H1 (cell line): Measurements from ENCODE around the gene OR6C65. TPM values are rescaled to one million over a fixed set of nuclear protein-coding genes. Genes with fewer than 3 reads are reported as not detected.

Source experiments
- CTCF ChIA-PET: fragments of 300-600 bp; sonication (Branson Sonifier 250); formaldehyde crosslinking; loops from one replicate; lab custom pipeline; 2021; ENCODE audit not compliant: partially characterized antibody; lab: Charles Lee
- POLR2A ChIA-PET: fragments of 300-600 bp; sonication (Branson Sonifier 250); formaldehyde crosslinking; loops from one replicate; lab custom pipeline; 2021; ENCODE audit warnings: inconsistent platforms; ENCODE audit not compliant: partially characterized antibody; lab: Charles Lee
- DNase-seq, 2 experiments: peaks; one replicate each; pipeline versions ENCODE4 v3.0.0 to v3.0.0-alpha.2; 2010 to 2022; ENCODE audit warnings: low spot score in 2 of 2, low read depth in 1 of 2, mixed read lengths in 1 of 2
- FAIRE-seq: peaks from 2 replicates; lab custom pipeline; 2011; peaks lifted over from hg19 to GRCh38; lab: Jason Lieb, UNC
- H2AFZ ChIP-seq: 2 replicates; pipeline ENCODE4 v1.8.1; 2012; ENCODE audit warnings: low read length, inconsistent platforms
- H2AK5ac ChIP-seq: 2 replicates; pipeline ENCODE4 v1.6.1; 2013; ENCODE audit warnings: low read depth, low read length
- H2BK120ac ChIP-seq: replicated peaks from 2 replicates; pipeline ENCODE3; 2013; ENCODE audit warnings: low read depth, low read length, inconsistent platforms
- H2BK12ac ChIP-seq: 2 replicates; pipeline ENCODE4 v1.6.1; 2013; ENCODE audit warnings: low read depth, low read length
- H2BK15ac ChIP-seq: 2 replicates; pipeline ENCODE4 v1.6.1; 2013; ENCODE audit warnings: low read length
- H2BK20ac ChIP-seq: 2 replicates; pipeline ENCODE4 v1.6.1; 2013; ENCODE audit warnings: low read length
- H2BK5ac ChIP-seq: 2 replicates; pipeline ENCODE4 v1.6.1; 2013; ENCODE audit warnings: low read depth, low read length
- H3K14ac ChIP-seq: 2 replicates; pipeline ENCODE4 v1.6.1; 2013; ENCODE audit warnings: inconsistent platforms; ENCODE audit not compliant: insufficient read length
- H3K18ac ChIP-seq: 2 replicates; pipeline ENCODE4 v1.6.1; 2013; ENCODE audit warnings: low read length; ENCODE audit errors: extremely low read depth
- H3K23ac ChIP-seq: 2 replicates; pipeline ENCODE4 v1.6.1; 2013; ENCODE audit warnings: inconsistent platforms; ENCODE audit not compliant: insufficient read length
- H3K23me2 ChIP-seq: 2 replicates; pipeline ENCODE4 v1.6.1; 2013; ENCODE audit warnings: low read depth, low read length
- H3K27ac ChIP-seq: 2 replicates; pipeline ENCODE4 v1.6.1; 2011; ENCODE audit warnings: low read depth, low read length, inconsistent platforms
- H3K27me3 ChIP-seq, 4 experiments: replicated peaks in 1 of 4; 1 replicate in 1 of 4; 2 replicates in 3 of 4; pipeline versions ENCODE4 v1.6.1 to v1.8.1; 2011 to 2013; ENCODE audit warnings: low read length in 3 of 4, mild to moderate bottlenecking in 3 of 4, inconsistent platforms in 2 of 4, mixed read lengths in 2 of 4, moderate library complexity in 1 of 4; ENCODE audit not compliant: control insufficient read depth in 3 of 4, insufficient read depth in 3 of 4; ENCODE audit errors: extremely low read depth in 1 of 4
- H3K36me3 ChIP-seq, 4 experiments: 2 replicates each; pipeline versions ENCODE4 v1.6.1 to v1.8.1; 2011 to 2013; ENCODE audit warnings: mild to moderate bottlenecking in 4 of 4, low read length in 3 of 4, moderate library complexity in 2 of 4, control low read depth in 1 of 4, inconsistent platforms in 1 of 4; ENCODE audit not compliant: insufficient read depth in 4 of 4, control insufficient read depth in 2 of 4
- H3K4ac ChIP-seq: replicated peaks from 2 replicates; pipeline ENCODE3; 2013; ENCODE audit warnings: low read length, low read depth, mixed read lengths, inconsistent platforms; ENCODE audit not compliant: insufficient read length
- H3K4me1 ChIP-seq, 4 experiments: replicated peaks in 1 of 4; 1 replicate in 1 of 4; 2 replicates in 3 of 4; pipeline versions ENCODE4 v1.6.1 to v1.8.1; 2011 to 2013; ENCODE audit warnings: low read length in 3 of 4, inconsistent platforms in 2 of 4, mixed read lengths in 1 of 4; ENCODE audit not compliant: insufficient read depth in 4 of 4, control insufficient read depth in 3 of 4
- H3K4me2 ChIP-seq, 2 experiments: 2 replicates each; pipeline versions ENCODE4 v1.6.1 to v1.8.1; 2011 to 2013; ENCODE audit warnings: low read depth in 2 of 2, low read length in 2 of 2, control low read depth in 1 of 2, inconsistent platforms in 1 of 2, mild to moderate bottlenecking in 1 of 2; ENCODE audit not compliant: insufficient read depth in 1 of 2
- H3K4me3 ChIP-seq, 4 experiments: fragments of 200-600, 300-600 bp in 1 of 4; sonication (generic), shearing (Covaris generic), sonication (Bioruptor Twin) in 1 of 4; 2 replicates each; pipeline versions ENCODE4 v1.5.1 to v1.8.1; 2011 to 2016; ENCODE audit warnings: low read length in 4 of 4, low read depth in 3 of 4, control low read depth in 2 of 4, inconsistent platforms in 2 of 4, mild to moderate bottlenecking in 2 of 4, mixed read lengths in 1 of 4, moderate library complexity in 1 of 4; ENCODE audit not compliant: insufficient read depth in 2 of 4; ENCODE audit errors: extremely low read depth in 1 of 4
- H3K56ac ChIP-seq: replicated peaks from 2 replicates; pipeline ENCODE3; 2013; ENCODE audit warnings: low read depth, mild to moderate bottlenecking, mixed read lengths, low read length, inconsistent platforms; ENCODE audit not compliant: insufficient read length
- H3K79me1 ChIP-seq: 2 replicates; pipeline ENCODE4 v1.6.1; 2013; ENCODE audit warnings: low read depth, low read length, control low read depth
- H3K79me2 ChIP-seq, 2 experiments: 2 replicates each; pipeline versions ENCODE4 v1.6.1 to v1.8.1; 2012 to 2013; ENCODE audit warnings: low read length in 2 of 2, mild to moderate bottlenecking in 2 of 2, inconsistent platforms in 1 of 2; ENCODE audit not compliant: insufficient read depth in 2 of 2, control insufficient read depth in 1 of 2
- H3K9ac ChIP-seq, 4 experiments: replicated peaks in 1 of 4; 1 replicate in 1 of 4; 2 replicates in 3 of 4; pipeline versions ENCODE4 v1.6.1 to v1.8.1; 2011 to 2013; ENCODE audit warnings: low read depth in 3 of 4, low read length in 3 of 4, control low read depth in 2 of 4, mild to moderate bottlenecking in 2 of 4, moderate library complexity in 2 of 4, inconsistent platforms in 1 of 4; ENCODE audit errors: extremely low read depth in 1 of 4
- H3K9me3 ChIP-seq, 2 experiments: 2 replicates each; pipeline versions ENCODE4 v1.6.1 to v1.8.1; 2012 to 2013; ENCODE audit warnings: mild to moderate bottlenecking in 2 of 2, moderate library complexity in 2 of 2, control low read depth in 1 of 2, inconsistent platforms in 1 of 2, low read depth in 1 of 2, low read length in 1 of 2, mixed read lengths in 1 of 2; ENCODE audit not compliant: insufficient read depth in 2 of 2
- H4K20me1 ChIP-seq, 2 experiments: replicated peaks in 1 of 2; 2 replicates each; pipeline versions ENCODE3 to v1.8.1; 2011 to 2013; ENCODE audit warnings: inconsistent platforms in 2 of 2, low read length in 2 of 2, mild to moderate bottlenecking in 1 of 2; ENCODE audit not compliant: insufficient read depth in 2 of 2, control insufficient read depth in 1 of 2
- H4K5ac ChIP-seq: 2 replicates; pipeline ENCODE4 v1.6.1; 2013; ENCODE audit warnings: low read length, low read depth, mixed read lengths, inconsistent platforms; ENCODE audit not compliant: insufficient read length
- H4K8ac ChIP-seq: 2 replicates; pipeline ENCODE4 v1.8.0; 2013; ENCODE audit warnings: mild to moderate bottlenecking, moderate library complexity, low read length, inconsistent platforms; ENCODE audit not compliant: insufficient read depth; ENCODE audit errors: extremely low read depth
- H4K91ac ChIP-seq: replicated peaks from 2 replicates; pipeline ENCODE3; 2013; ENCODE audit warnings: low read length, mixed read lengths, inconsistent platforms; ENCODE audit not compliant: insufficient read length
- CBX8 ChIP-seq: fragments of 300-800, 300-1000 bp; sonication (generic); IDR thresholded peaks from 2 replicates; pipeline ENCODE4 v1.7.1; 2016; ENCODE audit warnings: low read depth, low read length, borderline replicate concordance
- CEBPB ChIP-seq: IDR thresholded peaks from 2 replicates; pipeline ENCODE4 v1.6.1; 2012; ENCODE audit warnings: low read depth, low read length
- HDAC2 ChIP-seq, 2 experiments: fragments of 300-600 bp in 1 of 2; sonication (generic) in 1 of 2; IDR thresholded peaks; 2 replicates each; pipeline ENCODE4 v1.6.1; 2011 to 2012; ENCODE audit warnings: low read depth in 2 of 2, low read length in 2 of 2, mild to moderate bottlenecking in 2 of 2, moderate library complexity in 2 of 2, borderline replicate concordance in 1 of 2, inconsistent platforms in 1 of 2
- JUND ChIP-seq: IDR thresholded peaks from 2 replicates; pipeline ENCODE4 v1.6.1; 2011; ENCODE audit warnings: mild to moderate bottlenecking, improper control_type of control experiment, low read length
- WGBS, 2 experiments: shearing (Covaris generic) in 1 of 2; methylation state at CpG; one replicate each; pipeline versions ENCODE4 v1.1.6 to v1.1.7; 2013 to 2015; ENCODE audit warnings: low lambda C conversion rate in 2 of 2, mixed read lengths in 2 of 2, inconsistent platforms in 1 of 2, low coverage in 1 of 2, missing lambda C conversion rate in 1 of 2; ENCODE audit not compliant: insufficient replicate concordance in 2 of 2, insufficient coverage in 1 of 2, insufficient read length in 1 of 2; ENCODE audit errors: extremely low coverage in 1 of 2, missing lambda C conversion rate in 1 of 2; 5-methylcytosine and 5-hydroxymethylcytosine counted together
- polyA plus RNA-seq, 7 experiments: library from polyadenylated mRNA; depleted of rRNA in 3 of 7; stranded (reverse) in 5 of 7; unstranded in 2 of 7; fragments of >200 nt in 5 of 7; fragments of 200-250 nt in 2 of 7; gene quantifications; 1 replicate in 5 of 7; 2 replicates in 1 of 7; 4 replicates in 1 of 7; pipeline versions ENCODE4 v1.2.1 to v1.2.3, GENCODE V29; 2011 to 2013; ENCODE audit warnings: missing spikeins in 2 of 7, mixed read lengths in 2 of 7
- total RNA-seq: library from RNA; stranded (reverse); fragmentation: NEBNext Ultra II Directional; extraction: Animal tissue kit (Norgen Biotek cat#: 25700); gene quantifications from 2 replicates; pipeline ENCODE4 v1.2.1, GENCODE V29; 2021

Gene OR6C65
- total and polyA plus RNA-seq, 2 of the 8 experiments (the other 6 are each of a cell fraction or from before 2014, with no cell fraction given): not detected

DNA sequence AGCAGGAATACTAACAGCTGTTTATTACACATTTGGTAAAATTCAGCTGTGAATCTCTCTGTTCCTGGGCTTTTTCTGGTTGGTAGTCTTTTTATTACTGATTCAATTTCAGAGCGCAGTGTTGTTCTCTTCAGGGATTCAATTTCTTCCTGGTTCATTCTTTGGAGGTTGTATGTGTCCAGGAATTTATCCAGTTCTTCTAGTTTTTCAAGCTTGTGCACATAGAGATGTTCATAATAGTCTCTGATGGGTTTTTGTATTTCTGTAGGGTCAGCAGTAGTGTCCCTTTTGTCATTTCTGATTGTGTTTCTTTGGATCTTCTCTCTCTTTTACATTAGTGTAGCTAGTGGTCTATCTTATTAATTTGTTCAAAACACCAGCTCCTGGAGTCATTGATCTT is 16.6 kb downstream of the OR6C65 start:
- Histone ChIP-seq H4K20me1 (no peaks in the 10 kb centered on the region), H4K8ac (no peak overlapping the region), H3K27me3 (no peaks in the 10 kb centered on the region), H3K18ac (no peak overlapping the region), H4K91ac (no peak overlapping the region), H3K14ac (no peak overlapping the region), H2BK15ac (no peak overlapping the region), H3K23ac (no peak overlapping the region), H2BK120ac (no peak overlapping the region), H2BK20ac (no peak overlapping the region), H2BK5ac (no peak overlapping the region), H2AK5ac (no peak overlapping the region), H3K79me1 (no peaks in the 10 kb centered on the region), H4K5ac (no peak overlapping the region), H3K79me2 (no peaks in the 10 kb centered on the region), H3K4me3 (no peak overlapping the region), H3K27ac (no peak overlapping the region), H3K4me2 (no peak overlapping the region), H3K36me3 (no peaks in the 10 kb centered on the region), H2BK12ac (no peak overlapping the region), H2AFZ (no peak overlapping the region), H3K4me1 (no peaks in the 10 kb centered on the region), H3K56ac (no peak overlapping the region), H3K23me2 (no peaks in the 10 kb centered on the region), H3K9me3 (no peaks in the 10 kb centered on the region), H3K4ac (no peak overlapping the region), H3K9ac (no peak overlapping the region)
- no peak for TF ChIP-seq HDAC2 (IDR thresholded peaks at IDR 0.05; ENCODE audit: borderline replicate concordance in 1 of 2, low read depth in 2 of 2, low read length in 2 of 2)
- no peak for TF ChIP-seq CBX8
- TF ChIP-seq JUND: no peak
- TF ChIP-seq CEBPB: no peak
- FAIRE-seq: no peak
- DNase-seq: no peak
- POLR2A ChIA-PET: no interaction called here
- WGBS, 2 experiments: 89% methylated on average over 1 of the region's 1 CpG; no CpG with 5 or more reads in 1 of the 2 experiments
- CTCF ChIA-PET: no interaction called here
